Kasumi-1 (cell line): ENCODE results near the gene GCM1.

Source experiments
- DNase-seq, 2 experiments: peaks; one replicate each; lab custom pipeline; 2025; lab: John Stamatoyannopoulos, UW

The GCM1 gene

GRCh38 chr6:53107091-53107490 lies 41.5 kb downstream of the GCM1 start:
- no peak for DNase-seq

GRCh38 chr6:53104916-53105315 lies 43.7 kb downstream of the GCM1 start:
- DNase-seq, result no peak

- peak; percentile 39 to 57 for DNase-seq
Observed at GRCh38 chr6:53103993-53104675, 44.5 kb downstream of the GCM1 start.

GRCh38 chr6:53101006-53101405 lies 47.6 kb downstream of the GCM1 start:
- DNase-seq, result no peak

- no peak for DNase-seq
Observed at GRCh38 chr6:53100561-53100960, 48.1 kb downstream of the GCM1 start.

GRCh38 chr6:53095716-53096115 lies 52.9 kb downstream of the GCM1 start:
- DNase-seq, result no peak

- no peak for DNase-seq
Observed at GRCh38 chr6:53095270-53095669, 53.4 kb downstream of the GCM1 start.

- no peak for DNase-seq
Observed at GRCh38 chr6:53090576-53090975, 58.1 kb downstream of the GCM1 start.

- DNase-seq, result no peak
Observed at GRCh38 chr6:53089948-53090347, 58.7 kb downstream of the GCM1 start.

GRCh38 chr6:53086302-53086701 lies 62.3 kb downstream of the GCM1 start:
- DNase-seq, result no peak

- no peak for DNase-seq
Observed at GRCh38 chr6:53080813-53081212, 67.8 kb downstream of the GCM1 start.
